ENCODE data around the gene SLC35E3. TPM values are rescaled to one million over a fixed set of nuclear protein-coding genes. Genes with fewer than 3 reads are reported as not detected.
"Not testable (repeated sequence)": the region's sequence is repeated elsewhere in the genome, so short reads cannot be mapped to it uniquely, and the experiment has no call there.

SLC35E3 gene
- total RNA-seq, 1 donor, result 7.0 TPM

GRCh38 chr12:68806488-68807237 is 60.7 kb downstream of the SLC35E3 start:
- no peak overlapping the region for H3K4me3 ChIP-seq (ENCODE audit: low read depth, low read length)
- no peak for DNase-seq (ENCODE audit: low read depth)
- TF ChIP-seq CTCF (IDR thresholded peaks at IDR 0.05; ENCODE audit: insufficient read depth, low read length), result no peak

- DNase-seq (ENCODE audit: low read depth), result not testable (repeated sequence)
- peak overlapping the region; percentile 96 for H3K4me3 ChIP-seq (ENCODE audit: low read depth, low read length)
These were observed 61.2 kb downstream of the SLC35E3 start for GRCh38 chr12:68807274-68807575.

- peak within 1 kb of the TSS; percentile 96 for H3K4me3 ChIP-seq (ENCODE audit: low read depth, low read length)
- TF ChIP-seq CTCF (IDR thresholded peaks at IDR 0.05; ENCODE audit: insufficient read depth, low read length), result peak; percentile 64
- peak; percentile 87 for DNase-seq (ENCODE audit: low read depth)
These were observed 61.8 kb downstream of the SLC35E3 start, which contains the start of gene MDM2 for GRCh38 chr12:68807576-68808387. Gene MDM2 (plus strand): TSS chr12:68808177. CDS start chr12:68808478, 301 bp downstream.

GRCh38 chr12:68808388-68809189 is 62.6 kb downstream of the SLC35E3 start:
- peak; percentile 95 for DNase-seq (ENCODE audit: low read depth)
- H3K4me3 ChIP-seq (ENCODE audit: low read depth, low read length), result peak overlapping the region; percentile 96
- no peak for TF ChIP-seq CTCF (IDR thresholded peaks at IDR 0.05; ENCODE audit: insufficient read depth, low read length)

- TF ChIP-seq CTCF (IDR thresholded peaks at IDR 0.05; ENCODE audit: insufficient read depth, low read length), result no peak
- peak overlapping the region; percentile 96 for H3K4me3 ChIP-seq (ENCODE audit: low read depth, low read length)
- DNase-seq (ENCODE audit: low read depth), result peak; percentile 55
These were observed 63.4 kb downstream of the SLC35E3 start for GRCh38 chr12:68809190-68810026.

- DNase-seq (ENCODE audit: low read depth), result not testable (repeated sequence)
- H3K4me3 ChIP-seq (ENCODE audit: low read depth, low read length), result peak overlapping the region; percentile 96
These were observed 64.0 kb downstream of the SLC35E3 start for GRCh38 chr12:68810027-68810389.

GRCh38 chr12:68811573-68811972 is 65.6 kb downstream of the SLC35E3 start:
- not testable (repeated sequence) for DNase-seq (ENCODE audit: low read depth)
- peak overlapping the region; percentile 51 for H3K4me3 ChIP-seq (ENCODE audit: low read depth, low read length)
